Upper lobe of left lung (tissue), 4 donors: ENCODE results near the gene RASEF.

Source experiments
- POLR2A ChIP-seq, 4 donors: fragments of 450-650 bp; IDR thresholded peaks; one replicate each; pipeline ENCODE4 v1.5.1; 2016 to 2017; ENCODE audit warnings: antibody characterized with exemption in 4 of 4, mild to moderate bottlenecking in 2 of 4
- POLR2AphosphoS5 ChIP-seq, 2 donors: sonication (generic); formaldehyde crosslinking; IDR thresholded peaks; one replicate each; pipeline ENCODE4 v1.5.1; 2017; ENCODE audit warnings: antibody characterized with exemption in 2 of 2
- TF ChIP-seq, protein P1 (sequence below), 6 experiments: fragments of 450-650 bp in 4 of 6; fragments of 200-600 bp in 2 of 6; sonication (generic) in 2 of 6; IDR thresholded peaks; one replicate each; pipeline ENCODE4 v1.5.1; 2016 to 2019; ENCODE audit warnings: antibody characterized with exemption in 6 of 6

DNA sequence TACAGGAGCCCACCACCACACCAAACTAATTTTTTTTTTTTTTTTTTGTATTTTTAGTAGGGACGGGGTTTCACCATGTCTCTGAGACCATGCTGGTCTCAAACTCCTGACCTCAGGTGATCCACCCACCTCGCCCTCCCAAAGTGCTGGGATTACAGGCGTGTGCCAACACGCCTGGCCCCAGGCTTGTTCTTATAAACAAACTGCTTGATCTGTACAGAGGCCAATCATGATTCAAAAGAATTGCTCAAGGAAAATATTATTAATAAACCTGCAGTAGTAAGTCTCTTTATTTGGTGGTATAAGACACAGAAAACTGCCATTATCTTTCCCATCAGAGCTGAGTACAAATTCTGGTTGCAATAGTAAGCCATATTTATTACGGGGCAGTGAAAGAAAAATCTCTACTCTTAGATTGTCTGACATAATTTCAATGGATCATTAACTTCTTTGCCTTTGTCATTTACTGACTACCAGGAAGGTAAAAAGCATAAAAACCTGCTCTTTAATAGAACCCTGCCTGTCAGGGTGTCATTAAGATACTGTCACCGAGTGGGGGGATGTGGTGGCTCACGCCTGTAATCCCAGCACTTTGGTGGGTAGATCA, 33.3 kb downstream of the RASEF start:
- TF ChIP-seq, protein P1, sequence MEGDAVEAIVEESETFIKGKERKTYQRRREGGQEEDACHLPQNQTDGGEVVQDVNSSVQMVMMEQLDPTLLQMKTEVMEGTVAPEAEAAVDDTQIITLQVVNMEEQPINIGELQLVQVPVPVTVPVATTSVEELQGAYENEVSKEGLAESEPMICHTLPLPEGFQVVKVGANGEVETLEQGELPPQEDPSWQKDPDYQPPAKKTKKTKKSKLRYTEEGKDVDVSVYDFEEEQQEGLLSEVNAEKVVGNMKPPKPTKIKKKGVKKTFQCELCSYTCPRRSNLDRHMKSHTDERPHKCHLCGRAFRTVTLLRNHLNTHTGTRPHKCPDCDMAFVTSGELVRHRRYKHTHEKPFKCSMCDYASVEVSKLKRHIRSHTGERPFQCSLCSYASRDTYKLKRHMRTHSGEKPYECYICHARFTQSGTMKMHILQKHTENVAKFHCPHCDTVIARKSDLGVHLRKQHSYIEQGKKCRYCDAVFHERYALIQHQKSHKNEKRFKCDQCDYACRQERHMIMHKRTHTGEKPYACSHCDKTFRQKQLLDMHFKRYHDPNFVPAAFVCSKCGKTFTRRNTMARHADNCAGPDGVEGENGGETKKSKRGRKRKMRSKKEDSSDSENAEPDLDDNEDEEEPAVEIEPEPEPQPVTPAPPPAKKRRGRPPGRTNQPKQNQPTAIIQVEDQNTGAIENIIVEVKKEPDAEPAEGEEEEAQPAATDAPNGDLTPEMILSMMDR (IDR thresholded peaks at IDR 0.05) = no peak
- TF ChIP-seq POLR2AphosphoS5 (IDR thresholded peaks at IDR 0.05) (no peak), POLR2A (IDR thresholded peaks at IDR 0.05) (no peak)
